Muscle of leg (tissue), 11 donors: ENCODE measurements around the gene SLC23A3. TPM values are rescaled to one million over a fixed set of nuclear protein-coding genes. Genes with fewer than 3 reads are reported as not detected.

Source experiments
- DNase-seq: peaks from one replicate; pipeline ENCODE4 v3.0.0; 2013
- H3K27ac ChIP-seq: one replicate; pipeline ENCODE4 v1.5.1; 2013; ENCODE audit warnings: mild to moderate bottlenecking, low read length, control low read depth
- H3K27me3 ChIP-seq: one replicate; pipeline ENCODE4 v1.6.1; 2013; ENCODE audit warnings: low read length; ENCODE audit not compliant: control insufficient read depth, insufficient read depth
- H3K36me3 ChIP-seq: one replicate; pipeline ENCODE4 v1.6.1; 2013; ENCODE audit warnings: low read length; ENCODE audit not compliant: control insufficient read depth, insufficient read depth
- H3K4me1 ChIP-seq: one replicate; pipeline ENCODE4 v1.6.1; 2013; ENCODE audit warnings: low read length; ENCODE audit not compliant: control insufficient read depth, insufficient read depth
- H3K4me3 ChIP-seq: one replicate; pipeline ENCODE4 v1.5.1; 2013; ENCODE audit warnings: low read length, control low read depth
- H3K9me3 ChIP-seq: replicated peaks from 2 replicates; pipeline ENCODE4 v1.6.1; 2013; ENCODE audit warnings: low read depth, low read length; ENCODE audit not compliant: control insufficient read depth
- WGBS: methylation state at CpG from one replicate; pipeline ENCODE4 v1.1.5; 2013; ENCODE audit warnings: missing lambda C conversion rate; ENCODE audit not compliant: insufficient coverage; 5-methylcytosine and 5-hydroxymethylcytosine counted together
- polyA plus RNA-seq, 8 donors: library from polyadenylated mRNA; unstranded; fragments of 120-200 nt; gene quantifications; one replicate each; pipeline versions ENCODE4 v1.2.1 to v1.2.3, GENCODE V29; 2013; ENCODE audit warnings: inconsistent platforms in 1 of 8, low replicate concordance in 1 of 8; ENCODE audit not compliant: insufficient read length in 8 of 8, insufficient read depth in 1 of 8
- total RNA-seq: library from RNA; stranded (reverse); fragments of 120-200 nt; gene quantifications from one replicate; pipeline ENCODE4 v1.2.4, GENCODE V29; 2013

The SLC23A3 gene
- total and polyA plus RNA-seq, 9 donors, result 0.59 to 1.7 (median 0.98) TPM

- Histone ChIP-seq H3K27ac (no peak overlapping the region), H3K4me1 (peaks cover 11% of the 10 kb centered on the region), H3K36me3 (no peaks in the 10 kb centered on the region), H3K27me3 (no peaks in the 10 kb centered on the region), H3K9me3 (no peaks in the 10 kb centered on the region), H3K4me3 (no peak overlapping the region)
- DNase-seq, result no peak
- 73% methylated on average over 2 of the region's 6 CpGs for WGBS
These were observed 6.7 kb downstream of the SLC23A3 start for GRCh38 chr2:219163156-219163555.

GRCh38 chr2:219161097-219161496 lies 8.7 kb downstream of the SLC23A3 start:
- H3K36me3 ChIP-seq, result peaks cover 6% of the 10 kb centered on the region
- H3K4me1 ChIP-seq, result peaks cover 11% of the 10 kb centered on the region
- peak overlapping the region; percentile 95 for H3K27ac ChIP-seq
- H3K4me3 ChIP-seq, result peak overlapping the region; percentile 76
- DNase-seq, result no peak
- WGBS, result 67% methylated on average over 4 of the region's 4 CpGs
- H3K9me3 ChIP-seq, result no peaks in the 10 kb centered on the region
- H3K27me3 ChIP-seq, result no peaks in the 10 kb centered on the region

- Histone ChIP-seq H3K4me1 (peaks cover 11% of the 10 kb centered on the region), H3K9me3 (no peaks in the 10 kb centered on the region), H3K36me3 (peaks cover 6% of the 10 kb centered on the region), H3K4me3 (peak within 1 kb of the TSS; percentile 76), H3K27ac (peak within 1 kb of the TSS; percentile 95), H3K27me3 (no peaks in the 10 kb centered on the region)
- peak; percentile 96 for DNase-seq
- WGBS, result under 1% methylated on average over 59 of the region's 70 CpGs
These were observed 9.4 kb downstream of the SLC23A3 start, which contains the start of gene NHEJ1 for GRCh38 chr2:219160186-219161017. Gene NHEJ1 (minus strand): TSS chr2:219160815. CDS start chr2:219158362, 2,453 bp downstream.

- WGBS, result 3% methylated on average over 7 of the region's 18 CpGs
- H3K4me1 ChIP-seq, result peaks cover 11% of the 10 kb centered on the region
- peaks cover 6% of the 10 kb centered on the region for H3K36me3 ChIP-seq
- peak overlapping the region; percentile 76 for H3K4me3 ChIP-seq
- H3K27me3 ChIP-seq, result no peaks in the 10 kb centered on the region
- DNase-seq, result no peak
- no peaks in the 10 kb centered on the region for H3K9me3 ChIP-seq
- H3K27ac ChIP-seq, result peak overlapping the region; percentile 95
These were observed 10.1 kb downstream of the SLC23A3 start for GRCh38 chr2:219159771-219160185.

- WGBS, result no CpG with 5 or more reads among the region's 3 CpGs
- no peak overlapping the region for H3K4me3 ChIP-seq
- H3K27me3 ChIP-seq, result no peaks in the 10 kb centered on the region
- no peak for DNase-seq
- H3K27ac ChIP-seq, result no peak overlapping the region
- H3K9me3 ChIP-seq, result no peaks in the 10 kb centered on the region
- H3K4me1 ChIP-seq, result peaks cover 11% of the 10 kb centered on the region
- peaks cover 6% of the 10 kb centered on the region for H3K36me3 ChIP-seq
These were observed 11.2 kb downstream of the SLC23A3 start for GRCh38 chr2:219158586-219158985.

- DNase-seq, result no peak
- Histone ChIP-seq H3K9me3 (no peaks in the 10 kb centered on the region), H3K36me3 (peaks cover 10% of the 10 kb centered on the region), H3K4me3 (no peak overlapping the region), H3K27ac (no peak overlapping the region), H3K4me1 (peaks cover 11% of the 10 kb centered on the region), H3K27me3 (no peaks in the 10 kb centered on the region)
- WGBS, result 94% methylated on average over 3 of the region's 4 CpGs
These were observed 11.8 kb downstream of the SLC23A3 start for GRCh38 chr2:219158025-219158424.

- no peaks in the 10 kb centered on the region for H3K27me3 ChIP-seq
- no peak overlapping the region for H3K27ac ChIP-seq
- H3K36me3 ChIP-seq, result peaks cover 10% of the 10 kb centered on the region
- no peaks in the 10 kb centered on the region for H3K9me3 ChIP-seq
- no peak for DNase-seq
- no peak overlapping the region for H3K4me3 ChIP-seq
- WGBS, result 92% methylated on average over 6 of the region's 8 CpGs
- peaks cover 11% of the 10 kb centered on the region for H3K4me1 ChIP-seq
These were observed 12.4 kb downstream of the SLC23A3 start for GRCh38 chr2:219157396-219157795.

GRCh38 chr2:219155054-219155644 lies 14.7 kb downstream of the SLC23A3 start:
- H3K9me3 ChIP-seq, result no peaks in the 10 kb centered on the region
- no peaks in the 10 kb centered on the region for H3K27me3 ChIP-seq
- peak; percentile 83 for DNase-seq
- no CpG with 5 or more reads among the region's 4 CpGs for WGBS
- peaks cover 10% of the 10 kb centered on the region for H3K36me3 ChIP-seq
- no peak overlapping the region for H3K4me3 ChIP-seq
- H3K4me1 ChIP-seq, result peaks cover 6% of the 10 kb centered on the region
- H3K27ac ChIP-seq, result no peak overlapping the region

- Histone ChIP-seq H3K27me3 (no peaks in the 10 kb centered on the region), H3K9me3 (no peaks in the 10 kb centered on the region), H3K27ac (no peak overlapping the region), H3K4me3 (no peak overlapping the region), H3K4me1 (no peaks in the 10 kb centered on the region), H3K36me3 (peaks cover 32% of the 10 kb centered on the region)
- 14% methylated on average over 1 of the region's 1 CpG for WGBS
- DNase-seq, result no peak
These were observed 20.2 kb downstream of the SLC23A3 start for GRCh38 chr2:219149667-219150066.

GRCh38 chr2:219142329-219142728 lies 27.5 kb downstream of the SLC23A3 start:
- Histone ChIP-seq H3K27ac (no peak overlapping the region), H3K9me3 (no peaks in the 10 kb centered on the region), H3K4me3 (no peak overlapping the region), H3K4me1 (no peaks in the 10 kb centered on the region), H3K27me3 (no peaks in the 10 kb centered on the region), H3K36me3 (peaks cover 40% of the 10 kb centered on the region)
- DNase-seq, result no peak
- WGBS, result 72% methylated on average over 4 of the region's 6 CpGs
